ENCODE data around the gene CD80. TPM values are rescaled to one million over a fixed set of nuclear protein-coding genes. Genes with fewer than 3 reads are reported as not detected.

Gene CD80
- total RNA-seq, 1 experiment from 2014 or later: not detected

DNA sequence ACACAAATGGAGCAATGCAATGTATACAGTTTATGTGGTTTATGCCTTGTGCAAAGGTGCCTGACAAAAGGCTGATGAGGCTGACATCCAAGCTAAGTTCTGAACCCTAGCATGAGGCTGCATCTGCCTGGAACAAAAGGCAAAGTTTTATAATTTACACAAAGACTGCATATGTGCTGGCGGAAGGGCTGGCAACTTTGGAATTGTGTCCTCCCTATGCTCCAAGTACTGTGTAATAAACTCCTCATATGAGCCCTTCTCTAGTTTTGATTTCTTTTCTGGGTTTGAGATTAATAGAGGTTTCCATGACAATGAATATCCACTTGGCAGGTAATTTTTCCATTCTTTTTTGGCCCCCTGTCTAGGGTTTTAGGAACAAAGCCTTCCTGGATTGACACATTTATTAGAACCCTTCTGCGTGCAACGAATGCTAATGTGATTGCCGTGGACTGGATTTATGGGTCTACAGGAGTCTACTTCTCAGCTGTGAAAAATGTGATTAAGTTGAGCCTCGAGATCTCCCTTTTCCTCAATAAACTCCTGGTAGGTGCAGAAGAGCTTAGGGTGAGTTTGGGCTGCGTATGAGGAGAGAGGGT lies 49.1 kb upstream of the CD80 start:
- no peaks in the 10 kb centered on the region for H4K20me1 ChIP-seq (ENCODE audit: insufficient read depth)
- H3K9me2 ChIP-seq (ENCODE audit: insufficient read depth): no peaks in the 10 kb centered on the region
- ATAC-seq: no peak
- DNase-seq (ENCODE audit: low read depth, low spot score): no peak
- no peak overlapping the region for H3K4me3 ChIP-seq (replicated peaks in 1 of 2; ENCODE audit: low read depth in 1 of 2, low read length in 2 of 2)
- H3K4me2 ChIP-seq (ENCODE audit: low read length): no peak overlapping the region
- no peak overlapping the region for H2AFZ ChIP-seq (ENCODE audit: low read depth, low read length, poor library complexity, severe bottlenecking)
- RAD21 ChIA-PET (ENCODE audit: low non-redundant PET in 1 of 2, low total read pairs in 2 of 2, uncharacterized antibody in 2 of 2, unreplicated experiment in 2 of 2): no interaction called here
- H3K27me3 ChIP-seq (ENCODE audit: insufficient read depth, low read length): peaks cover 6% of the 10 kb centered on the region; the same call in 1 of the 2 replicates
- H3K4me1 ChIP-seq (ENCODE audit: control insufficient read depth in 1 of 2, insufficient read depth in 2 of 2, low read length in 2 of 2): no peaks in the 10 kb centered on the region
- intact Hi-C loops (cut with micrococcal nuclease): no loop called here
- no peaks in the 10 kb centered on the region for H3K36me3 ChIP-seq (ENCODE audit: control insufficient read depth in 1 of 2, insufficient read depth in 2 of 2, low read length in 2 of 2)
- no peaks in the 10 kb centered on the region; a peak in 1 of 4 replicates for H3K9me3 ChIP-seq (ENCODE audit: control insufficient read depth in 1 of 2, insufficient read depth in 1 of 2, low read depth in 1 of 2, low read length in 2 of 2)
- CTCF ChIA-PET: no interaction called here
- TF ChIP-seq SIN3A (IDR thresholded peaks at IDR 0.05; ENCODE audit: low read depth): no peak
- TF ChIP-seq, protein P1, sequence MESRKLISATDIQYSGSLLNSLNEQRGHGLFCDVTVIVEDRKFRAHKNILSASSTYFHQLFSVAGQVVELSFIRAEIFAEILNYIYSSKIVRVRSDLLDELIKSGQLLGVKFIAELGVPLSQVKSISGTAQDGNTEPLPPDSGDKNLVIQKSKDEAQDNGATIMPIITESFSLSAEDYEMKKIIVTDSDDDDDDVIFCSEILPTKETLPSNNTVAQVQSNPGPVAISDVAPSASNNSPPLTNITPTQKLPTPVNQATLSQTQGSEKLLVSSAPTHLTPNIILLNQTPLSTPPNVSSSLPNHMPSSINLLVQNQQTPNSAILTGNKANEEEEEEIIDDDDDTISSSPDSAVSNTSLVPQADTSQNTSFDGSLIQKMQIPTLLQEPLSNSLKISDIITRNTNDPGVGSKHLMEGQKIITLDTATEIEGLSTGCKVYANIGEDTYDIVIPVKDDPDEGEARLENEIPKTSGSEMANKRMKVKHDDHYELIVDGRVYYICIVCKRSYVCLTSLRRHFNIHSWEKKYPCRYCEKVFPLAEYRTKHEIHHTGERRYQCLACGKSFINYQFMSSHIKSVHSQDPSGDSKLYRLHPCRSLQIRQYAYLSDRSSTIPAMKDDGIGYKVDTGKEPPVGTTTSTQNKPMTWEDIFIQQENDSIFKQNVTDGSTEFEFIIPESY (IDR thresholded peaks at IDR 0.05; ENCODE audit: extremely low read depth, insufficient replicate concordance, low read length): no peak
- TF ChIP-seq ATF3 (IDR thresholded peaks at IDR 0.05): no peak
- TF ChIP-seq EGR1 (IDR thresholded peaks at IDR 0.05; ENCODE audit: low read depth): no peak
- TF ChIP-seq CEBPB (IDR thresholded peaks at IDR 0.05; ENCODE audit: low read depth): no peak
- TF ChIP-seq POLR2A (IDR thresholded peaks at IDR 0.05; ENCODE audit: borderline replicate concordance, extremely low read depth, insufficient read depth, insufficient read length): no peak
- TF ChIP-seq RAD21 (IDR thresholded peaks at IDR 0.05; ENCODE audit: low read depth): no peak
- no peak for TF ChIP-seq POLR2AphosphoS5 (IDR thresholded peaks at IDR 0.05; ENCODE audit: low read depth, low read length)
- H3K9ac ChIP-seq (ENCODE audit: low read length): no peak overlapping the region
- H3K27ac ChIP-seq (ENCODE audit: low read depth, low read length): no peak overlapping the region
- POLR2A ChIA-PET: no interaction called here
- no TSS peak for BruUV-seq (replicated peaks)
- H3K79me2 ChIP-seq (ENCODE audit: insufficient read depth, low read length): no peaks in the 10 kb centered on the region

GRCh38 chr3:119604878-119605277 lies 45.5 kb upstream of the CD80 start:
- no peaks in the 10 kb centered on the region for H3K9me3 ChIP-seq (ENCODE audit: control insufficient read depth in 1 of 2, insufficient read depth in 1 of 2, low read depth in 1 of 2, low read length in 2 of 2)
- H3K4me2 ChIP-seq (ENCODE audit: low read length): no peak overlapping the region
- no peak overlapping the region for H3K9ac ChIP-seq (ENCODE audit: low read length)
- H3K79me2 ChIP-seq (ENCODE audit: insufficient read depth, low read length): no peaks in the 10 kb centered on the region
- no peaks in the 10 kb centered on the region for H3K36me3 ChIP-seq (ENCODE audit: control insufficient read depth in 1 of 2, insufficient read depth in 2 of 2, low read length in 2 of 2)
- H3K4me1 ChIP-seq (ENCODE audit: control insufficient read depth in 1 of 2, insufficient read depth in 2 of 2, low read length in 2 of 2): 0 out of 4 replicates have a peak, but pooled peaks cover 0 to 4% of the 10 kb centered on the region in 2 experiments
- ChIA-PET POLR2A (no interaction called here), RAD21 (ENCODE audit: low non-redundant PET in 1 of 2, low total read pairs in 2 of 2, uncharacterized antibody in 2 of 2, unreplicated experiment in 2 of 2) (no interaction called here), CTCF (no interaction called here)
- H3K27ac ChIP-seq (ENCODE audit: low read depth, low read length): no peak overlapping the region
- ATAC-seq (no peak), DNase-seq (ENCODE audit: low read depth, low spot score) (no peak)
- H3K9me2 ChIP-seq (ENCODE audit: insufficient read depth): no peaks in the 10 kb centered on the region
- H2AFZ ChIP-seq (ENCODE audit: low read depth, low read length, poor library complexity, severe bottlenecking): no peak overlapping the region
- peaks cover 6% of the 10 kb centered on the region; the same call in 1 of the 2 replicates for H3K27me3 ChIP-seq (ENCODE audit: insufficient read depth, low read length)
- H4K20me1 ChIP-seq (ENCODE audit: insufficient read depth): no peaks in the 10 kb centered on the region
- no TSS peak for BruUV-seq (replicated peaks)
- intact Hi-C loops (cut with micrococcal nuclease): no loop called here
- no peak overlapping the region for H3K4me3 ChIP-seq (replicated peaks in 1 of 2; ENCODE audit: low read depth in 1 of 2, low read length in 2 of 2)
- no peak for TF ChIP-seq JUND (IDR thresholded peaks at IDR 0.05)
- TF ChIP-seq EZH2phosphoT487 (IDR thresholded peaks at IDR 0.05; ENCODE audit: borderline replicate concordance): no peak
- TF ChIP-seq ZNF274 (IDR thresholded peaks at IDR 0.05; ENCODE audit: low read depth, low read length): no peak
- no peak for TF ChIP-seq CEBPB (IDR thresholded peaks at IDR 0.05; ENCODE audit: low read depth)
- TF ChIP-seq POLR2A (IDR thresholded peaks at IDR 0.05; ENCODE audit: borderline replicate concordance, extremely low read depth, insufficient read depth, insufficient read length): no peak
- no peak for TF ChIP-seq REST (IDR thresholded peaks at IDR 0.05; ENCODE audit: low read depth)
- no peak for TF ChIP-seq SP1 (IDR thresholded peaks at IDR 0.05; ENCODE audit: low read depth)
- TF ChIP-seq ELF1 (IDR thresholded peaks at IDR 0.05; ENCODE audit: borderline replicate concordance, low read depth): no peak
